Psoas muscle (tissue), 8 donors: ENCODE data around the gene PLCXD3. TPM values are rescaled to one million over a fixed set of nuclear protein-coding genes. Genes with fewer than 3 reads are reported as not detected.
"Not testable (repeated sequence)": the region's sequence is repeated elsewhere in the genome, so short reads cannot be mapped to it uniquely, and the experiment has no call there.

Source experiments
- ATAC-seq, 4 donors: fragments of 200-7000 bp; cut with Tn5 transposase; one replicate each; pipeline ENCODE4 v1.9.1; 2020; ENCODE audit warnings: moderate library complexity in 3 of 4, mild to moderate bottlenecking in 2 of 4
- DNase-seq, 2 donors: peaks; one replicate each; pipeline ENCODE4 v3.0.0-alpha.2; 2020
- H3K27ac ChIP-seq: fragments of 200-600 bp; one replicate; pipeline ENCODE4 v1.8.0; 2022
- H3K27me3 ChIP-seq, 3 donors: fragments of 200-600 bp in 1 of 3; one replicate each; pipeline versions ENCODE4 v1.6.1 to v1.8.0; 2013 to 2022; ENCODE audit warnings: low read length in 2 of 3, mild to moderate bottlenecking in 2 of 3, moderate library complexity in 1 of 3; ENCODE audit not compliant: insufficient read depth in 3 of 3
- H3K36me3 ChIP-seq, 2 donors: fragments of 200-600 bp in 1 of 2; one replicate each; pipeline versions ENCODE4 v1.6.1 to v1.8.0; 2013 to 2022; ENCODE audit warnings: low read depth in 1 of 2, mild to moderate bottlenecking in 1 of 2, moderate library complexity in 1 of 2; ENCODE audit not compliant: insufficient read depth in 1 of 2
- H3K4me1 ChIP-seq: fragments of 200-600 bp; one replicate; pipeline ENCODE4 v1.8.0; 2022
- H3K4me3 ChIP-seq: fragments of 200-600 bp; one replicate; pipeline ENCODE4 v1.8.0; 2022; ENCODE audit warnings: mild to moderate bottlenecking
- H3K9me3 ChIP-seq: fragments of 200-600 bp; one replicate; pipeline ENCODE4 v1.8.0; 2022
- CTCF ChIP-seq: fragments of 200-600 bp; IDR thresholded peaks from one replicate; pipeline ENCODE4 v1.8.0; 2022; ENCODE audit warnings: antibody characterized with exemption
- WGBS, 3 donors: extraction: QIAGEN DNeasy Blood & Tissue Kit; methylation state at CpG; one replicate each; pipeline versions ENCODE4 v1.1.6 to v1.1.7; 2013; 5-methylcytosine and 5-hydroxymethylcytosine counted together
- intact Hi-C, 2 donors: fragments of 100-400 bp; cut with DNase I; formaldehyde crosslinking; loops; one replicate each; pipeline versions ENCODE4 v1.11.0 to v1.14.2; 2022
- polyA plus RNA-seq, 3 donors: library from polyadenylated mRNA; stranded (reverse); fragments of 200-250 nt; gene quantifications; one replicate each; pipeline ENCODE4 v1.2.3, GENCODE V29; 2013
- total RNA-seq, 4 donors: library from RNA; stranded (reverse); fragmentation: NEBNext Ultra II Directional in 2 of 4; extraction: Animal tissue kit (Norgen Biotek cat#: 25700) in 2 of 4; gene quantifications; one replicate each; pipeline versions ENCODE4 v1.2.1 to v1.2.4, GENCODE V29; 2021 to 2023
- donor health status: healthy with polysubstance abuse.
- donor health status: DM: no; HTN: no; CAD: no; lungs with moderate emphysema.
- donor health status: Bipolar disorder and iron deficiency.
- donor health status: healthy.
- donor health status: DM: yes; HTN: yes; CAD: no.
- donor health status: DM: no; HTN: no; CAD: no.
- donor health status: DM: no; HTN: no; CAD: no.
- donor health status: DM: yes; HTN: yes; CAD: no.

Gene PLCXD3
- total and polyA plus RNA-seq, 7 donors, result 0.12 to 0.73 (median 0.22) TPM

GRCh38 chr5:41334221-41334620 lies 176.2 kb downstream of the PLCXD3 start:
- H3K27ac ChIP-seq, result no peak overlapping the region
- no peak for TF ChIP-seq CTCF
- H3K27me3 ChIP-seq, result no peaks in the 10 kb centered on the region
- no peak for DNase-seq
- H3K9me3 ChIP-seq, result no peaks in the 10 kb centered on the region
- 19 to 54% (median 21%) methylated on average over 1 of the region's 1 CpG for WGBS, 3 donors
- H3K36me3 ChIP-seq, result no peaks in the 10 kb centered on the region
- ATAC-seq, result no peak
- intact Hi-C loops, result no loop called here
- no peak overlapping the region for H3K4me3 ChIP-seq
- no peaks in the 10 kb centered on the region for H3K4me1 ChIP-seq

- Histone ChIP-seq H3K36me3 (no peaks in the 10 kb centered on the region), H3K27ac (no peak overlapping the region), H3K4me3 (no peak overlapping the region), H3K9me3 (no peaks in the 10 kb centered on the region), H3K4me1 (no peaks in the 10 kb centered on the region), H3K27me3 (no peaks in the 10 kb centered on the region)
- WGBS, 3 donors, result 47 to 56% (median 48%) methylated on average over 2 of the region's 2 CpGs
- ATAC-seq, result no peak
- no peak for DNase-seq
- TF ChIP-seq CTCF, result no peak
- intact Hi-C loops, result no loop called here
Measured at GRCh38 chr5:41325074-41325473, 185.3 kb downstream of the PLCXD3 start.

GRCh38 chr5:41322826-41323225 lies 187.6 kb downstream of the PLCXD3 start:
- H3K36me3 ChIP-seq, H3K27me3 ChIP-seq, H3K4me1 ChIP-seq, H3K4me3 ChIP-seq, H3K27ac ChIP-seq, ATAC-seq, intact Hi-C loops, DNase-seq, H3K9me3 ChIP-seq: not testable (repeated sequence)
- 70 to 82% (median 73%) methylated on average over 3 of the region's 3 CpGs for WGBS, 3 donors

GRCh38 chr5:41312478-41313060 lies 197.8 kb downstream of the PLCXD3 start:
- ATAC-seq, result no peak
- Histone ChIP-seq H3K9me3 (no peaks in the 10 kb centered on the region), H3K4me3 (no peak overlapping the region), H3K4me1 (no peaks in the 10 kb centered on the region), H3K27ac (no peak overlapping the region), H3K36me3 (no peaks in the 10 kb centered on the region), H3K27me3 (no peaks in the 10 kb centered on the region)
- intact Hi-C loops, result no loop called here
- no peak for DNase-seq
- no peak for TF ChIP-seq CTCF
- WGBS, 3 donors, result 38 to 61% (median 50%) methylated on average over 1 of the region's 1 CpG

GRCh38 chr5:41312066-41312465 lies 198.3 kb downstream of the PLCXD3 start:
- H3K27me3 ChIP-seq, result no peaks in the 10 kb centered on the region
- H3K4me3 ChIP-seq, result no peak overlapping the region
- no peak for TF ChIP-seq CTCF
- H3K4me1 ChIP-seq, result no peaks in the 10 kb centered on the region
- WGBS, 3 donors, result 44 to 62% (median 54%) methylated on average over 5 of the region's 5 CpGs
- DNase-seq, result no peak
- intact Hi-C loops, result no loop called here
- no peak overlapping the region for H3K27ac ChIP-seq
- no peaks in the 10 kb centered on the region for H3K36me3 ChIP-seq
- no peak for ATAC-seq
- H3K9me3 ChIP-seq, result no peaks in the 10 kb centered on the region
